ENCODE results near the gene SYT17.

Gene SYT17

GRCh38 chr16:19223235-19224170 lies 55.5 kb downstream of the SYT17 start:
- DNase-seq: peak in 1 of 2 experiments; percentile 2

GRCh38 chr16:19225651-19226050 lies 57.6 kb downstream of the SYT17 start:
- DNase-seq: no peak

- DNase-seq: no peak
Observed at GRCh38 chr16:19227643-19228042, 59.6 kb downstream of the SYT17 start.

GRCh38 chr16:19228052-19228451 lies 60.0 kb downstream of the SYT17 start:
- DNase-seq: no peak

GRCh38 chr16:19228575-19228974 lies 60.5 kb downstream of the SYT17 start:
- DNase-seq: no peak

GRCh38 chr16:19230575-19230974 lies 62.5 kb downstream of the SYT17 start:
- DNase-seq: no peak

GRCh38 chr16:19231881-19232280 lies 63.8 kb downstream of the SYT17 start:
- DNase-seq: no peak

- DNase-seq: no peak
Observed at GRCh38 chr16:19232988-19233387, 64.9 kb downstream of the SYT17 start.

- DNase-seq: no peak
Observed at GRCh38 chr16:19235478-19235877, 67.4 kb downstream of the SYT17 start.

GRCh38 chr16:19235886-19236285 lies 67.8 kb downstream of the SYT17 start:
- DNase-seq: no peak

- no peak for DNase-seq
Observed at GRCh38 chr16:19236561-19237209, 68.6 kb downstream of the SYT17 start.

- DNase-seq: peak; percentile 20 to 34
Observed at GRCh38 chr16:19238406-19238805, 70.4 kb downstream of the SYT17 start.

GRCh38 chr16:19239511-19240155 lies 71.6 kb downstream of the SYT17 start:
- no peak for DNase-seq

GRCh38 chr16:19240494-19240893 lies 72.5 kb downstream of the SYT17 start:
- no peak for DNase-seq

GRCh38 chr16:19241512-19241911 lies 73.5 kb downstream of the SYT17 start:
- DNase-seq: no peak

- DNase-seq: no peak
Observed at GRCh38 chr16:19242186-19242585, 74.1 kb downstream of the SYT17 start.

GRCh38 chr16:19242987-19243575 lies 75.0 kb downstream of the SYT17 start:
- DNase-seq: no peak

GRCh38 chr16:19245326-19245925 lies 77.4 kb downstream of the SYT17 start:
- no peak for DNase-seq

- no peak for DNase-seq
Observed at GRCh38 chr16:19252904-19253303, 84.9 kb downstream of the SYT17 start.

- DNase-seq: no peak
Observed at GRCh38 chr16:19254611-19255010, 86.6 kb downstream of the SYT17 start.

GRCh38 chr16:19264123-19264673 lies 96.2 kb downstream of the SYT17 start:
- DNase-seq: no peak

GRCh38 chr16:19265380-19265930 lies 97.4 kb downstream of the SYT17 start:
- DNase-seq: no peak

Data from NCI-H524 (cell line).